IMR-90 (cell line): ENCODE measurements around the gene ZNF618. TPM values are rescaled to one million over a fixed set of nuclear protein-coding genes. Genes with fewer than 3 reads are reported as not detected.

ENCODE experiments used
- ATAC-seq: fragments of 200-7000 bp; cut with Tn5 transposase; 2 replicates; pipeline ENCODE4 v1.9.1; 2020; ENCODE audit warnings: low read depth, mild to moderate bottlenecking, moderate library complexity
- BruUV-seq: library from RNA; stranded (reverse); fragments of 400-500 nt; replicated peaks from 2 replicates; lab custom pipeline; 2021; lab: Mats Ljungman, UMichigan
- CTCF ChIA-PET: fragments of 300-600 bp; formaldehyde crosslinking; extraction: SDS; loops from one replicate; lab custom pipeline; 2021; ENCODE audit warnings: antibody characterized with exemption; lab: Yijun Ruan, JAX
- POLR2A ChIA-PET: fragments of 300-600 bp; sonication (Branson Sonifier 250); formaldehyde crosslinking; loops from one replicate; lab custom pipeline; 2022; ENCODE audit warnings: antibody characterized with exemption; ENCODE audit not compliant: unreplicated experiment; lab: Charles Lee
- DNase-seq: peaks from one replicate; pipeline ENCODE4 v3.0.0; 2013
- H2AFZ ChIP-seq: replicated peaks from 2 replicates; pipeline ENCODE3; 2013; ENCODE audit warnings: low read length, mild to moderate bottlenecking; ENCODE audit not compliant: poor library complexity
- H2AK5ac ChIP-seq: 2 replicates; pipeline ENCODE4 v1.6.1; 2013; ENCODE audit warnings: low read depth, low read length, inconsistent platforms
- H2AK9ac ChIP-seq: replicated peaks from 2 replicates; pipeline ENCODE3; 2013; ENCODE audit warnings: mild to moderate bottlenecking, low read depth, low read length, moderate library complexity; ENCODE audit not compliant: poor library complexity
- H2BK120ac ChIP-seq: 2 replicates; pipeline ENCODE4 v1.6.1; 2013; ENCODE audit warnings: low read depth, low read length, inconsistent platforms
- H2BK15ac ChIP-seq: 3 replicates; pipeline ENCODE4 v1.6.1; 2013; ENCODE audit warnings: low read depth, low read length, inconsistent platforms
- H2BK20ac ChIP-seq: 2 replicates; pipeline ENCODE4 v1.6.1; 2013; ENCODE audit warnings: low read depth, mild to moderate bottlenecking, inconsistent platforms, low read length, moderate library complexity
- H2BK5ac ChIP-seq: 2 replicates; pipeline ENCODE4 v1.6.1; 2013; ENCODE audit warnings: mild to moderate bottlenecking, low read depth, low read length, inconsistent platforms; ENCODE audit not compliant: poor library complexity, severe bottlenecking
- H3K14ac ChIP-seq: replicated peaks from 2 replicates; pipeline ENCODE4 v1.6.1; 2013; ENCODE audit warnings: low read depth, low read length, inconsistent platforms
- H3K18ac ChIP-seq: 2 replicates; pipeline ENCODE4 v1.6.1; 2013; ENCODE audit warnings: low read depth, low read length, control low read depth
- H3K23ac ChIP-seq: 2 replicates; pipeline ENCODE4 v1.6.1; 2013; ENCODE audit warnings: low read depth, low read length, inconsistent platforms
- H3K27ac ChIP-seq: 2 replicates; pipeline ENCODE4 v1.5.1; 2013; ENCODE audit warnings: mild to moderate bottlenecking, control low read depth, low read length; ENCODE audit not compliant: insufficient read depth
- H3K27me3 ChIP-seq: 2 replicates; pipeline ENCODE4 v1.6.1; 2013; ENCODE audit warnings: low read length; ENCODE audit not compliant: control insufficient read depth, insufficient read depth
- H3K36me3 ChIP-seq: 2 replicates; pipeline ENCODE4 v1.6.1; 2013; ENCODE audit warnings: low read length, mixed read lengths; ENCODE audit not compliant: control insufficient read depth, insufficient read depth
- H3K4ac ChIP-seq: 2 replicates; pipeline ENCODE4 v1.6.1; 2013; ENCODE audit warnings: low read depth, low read length, inconsistent platforms
- H3K4me1 ChIP-seq: 2 replicates; pipeline ENCODE4 v1.6.1; 2013; ENCODE audit warnings: low read length, mixed read lengths; ENCODE audit not compliant: control insufficient read depth, insufficient read depth
- H3K4me2 ChIP-seq: 2 replicates; pipeline ENCODE4 v1.6.1; 2013; ENCODE audit warnings: low read depth, mild to moderate bottlenecking, control low read depth, low read length, moderate library complexity
- H3K4me3 ChIP-seq: 2 replicates; pipeline ENCODE4 v1.5.1; 2013; ENCODE audit warnings: low read depth, mild to moderate bottlenecking, control low read depth, low read length, moderate library complexity; ENCODE audit not compliant: insufficient read depth
- H3K56ac ChIP-seq: 2 replicates; pipeline ENCODE4 v1.6.1; 2013; ENCODE audit warnings: low read length, inconsistent platforms; ENCODE audit not compliant: insufficient read depth; ENCODE audit errors: extremely low read depth
- H3K79me1 ChIP-seq, 2 experiments: 2 replicates each; pipeline ENCODE4 v1.6.1; 2013; ENCODE audit warnings: low read length in 2 of 2, inconsistent platforms in 1 of 2, low read depth in 1 of 2
- H3K9ac ChIP-seq: 2 replicates; pipeline ENCODE4 v1.6.1; 2013; ENCODE audit warnings: low read depth, low read length, control low read depth
- H3K9me1 ChIP-seq: 2 replicates; pipeline ENCODE4 v1.6.1; 2013; ENCODE audit warnings: low read length, inconsistent platforms; ENCODE audit not compliant: insufficient read depth
- H3K9me3 ChIP-seq: 2 replicates; pipeline ENCODE4 v1.6.1; 2013; ENCODE audit warnings: low read length; ENCODE audit not compliant: control insufficient read depth, insufficient read depth
- H4K20me1 ChIP-seq: 2 replicates; pipeline ENCODE4 v1.6.1; 2013; ENCODE audit warnings: low read length, inconsistent platforms; ENCODE audit not compliant: insufficient read depth
- H4K5ac ChIP-seq: 2 replicates; pipeline ENCODE4 v1.6.1; 2013; ENCODE audit warnings: mild to moderate bottlenecking, low read depth, low read length, control low read depth
- H4K8ac ChIP-seq, 2 experiments: 2 replicates each; pipeline ENCODE4 v1.6.1; 2013; ENCODE audit warnings: low read depth in 2 of 2, low read length in 2 of 2, control low read depth in 1 of 2, inconsistent platforms in 1 of 2
- H4K91ac ChIP-seq: 2 replicates; pipeline ENCODE4 v1.6.1; 2013; ENCODE audit warnings: low read depth, low read length, inconsistent platforms; ENCODE audit not compliant: insufficient read depth
- BHLHE40 ChIP-seq: fragments of 150-350 bp; IDR thresholded peaks from 2 replicates; pipeline ENCODE4 v1.6.1; 2016; ENCODE audit warnings: mild to moderate bottlenecking, low read depth, low read length
- FOS ChIP-seq: fragments of 150-350 bp; IDR thresholded peaks from 2 replicates; pipeline ENCODE4 v1.6.1; 2016; ENCODE audit warnings: low read depth, low read length
- POLR2A ChIP-seq: IDR thresholded peaks from 2 replicates; pipeline ENCODE4 v1.6.1; 2012; ENCODE audit warnings: mild to moderate bottlenecking, low read depth, low read length
- RAD21 ChIP-seq: IDR thresholded peaks from 2 replicates; pipeline ENCODE4 v1.6.1; 2012; ENCODE audit warnings: low read length, improper control_type of control experiment
- whole genome bisulfite sequencing, 2 experiments: methylation state at CpG; one replicate each; pipeline versions ENCODE4 v1.1.5 to v1.1.7; 2013; ENCODE audit warnings: missing lambda C conversion rate in 2 of 2; ENCODE audit not compliant: insufficient read length in 1 of 2; ENCODE audit errors: extremely low coverage in 2 of 2; 5-methylcytosine and 5-hydroxymethylcytosine counted together
- dilution Hi-C: fragments of 300-500 bp; cut with HindIII; formaldehyde crosslinking; loops from one replicate; pipeline ENCODE4 v1.14.3; 2018; ENCODE audit warnings: low sequenced_read_pairs; ENCODE audit not compliant: unreplicated experiment
- in situ Hi-C: fragments of 300-500 bp; cut with MboI; formaldehyde crosslinking; loops from 3 replicates; pipeline ENCODE4 v1.14.3; 2019; ENCODE audit warnings: low sequenced_read_pairs, inconsistent platforms, mixed read lengths
- intact Hi-C: fragments of 100-400 bp; cut with micrococcal nuclease; formaldehyde crosslinking; loops from 2 replicates; pipeline ENCODE4 v1.10.0; 2022
- polyA plus RNA-seq, 3 experiments: library from polyadenylated mRNA; depleted of rRNA; stranded (reverse); fragments of >200 nt; gene quantifications; 2 replicates each; pipeline ENCODE4 v1.2.3, GENCODE V29; 2012; ENCODE audit warnings: low replicate concordance in 1 of 3
- total RNA-seq: library from RNA; depleted of rRNA; stranded (reverse); fragments of >200 nt; gene quantifications from 2 replicates; pipeline ENCODE4 v1.2.3, GENCODE V29; 2012

The ZNF618 gene
- total and polyA plus RNA-seq, 2 of the 4 experiments (the other 2 are of a cell fraction), result 8.2 to 9.4 TPM

GRCh38 chr9:113879911-113880310, 3.8 kb downstream of the ZNF618 start:
- WGBS, 2 experiments, result 100% methylated on average over 1 of the region's 4 CpGs; no CpG with 5 or more reads in 1 of the 2 experiments
- peaks cover 5% of the 10 kb centered on the region; the same call in 1 of the 2 replicates for H3K9me1 ChIP-seq
- H3K18ac ChIP-seq, result peak overlapping the region; percentile 17; the same call in 1 of the 2 replicates
- CTCF ChIA-PET, result interaction anchor here (0.6 to 1.3 kb wide), 3 partner anchors 72 to 189 kb away, joined by 3 read pairs; no protein-coding TSS in a partner anchor
- peak overlapping the region; percentile 4; the same call in 1 of the 2 replicates for H3K14ac ChIP-seq
- peaks cover 38% of the 10 kb centered on the region; the same call in 1 of the 2 replicates for H4K20me1 ChIP-seq
- no peak overlapping the region for H2BK15ac ChIP-seq
- in situ Hi-C loops (no loop called here), intact Hi-C loops (loop anchor here (5.0 kb wide), 3 partner anchors 73 to 97 kb away; no protein-coding TSS in a partner anchor), dilution Hi-C loops (no loop called here)
- H4K8ac ChIP-seq, result peak overlapping the region in 1 of 2 experiments; percentile 52; a peak in 2 of 4 replicates
- no peak overlapping the region for H2BK120ac ChIP-seq
- no peak overlapping the region for H3K56ac ChIP-seq
- no peak overlapping the region for H4K91ac ChIP-seq
- H3K36me3 ChIP-seq, result no peaks in the 10 kb centered on the region
- POLR2A ChIA-PET, result no interaction called here
- peaks cover 10% of the 10 kb centered on the region for H3K4me1 ChIP-seq
- H2AK5ac ChIP-seq, result no peak overlapping the region
- H3K27ac ChIP-seq, result no peak overlapping the region; the same call in 1 of the 2 replicates
- BruUV-seq, result no TSS peak
- peak overlapping the region; percentile 63; the same call in 1 of the 2 replicates for H3K9ac ChIP-seq
- no peaks in the 10 kb centered on the region for H3K27me3 ChIP-seq
- H4K5ac ChIP-seq, result no peak overlapping the region
- H3K4ac ChIP-seq, result no peak overlapping the region
- no peak overlapping the region for H2AK9ac ChIP-seq
- DNase-seq (peak; percentile 89), ATAC-seq (peak; percentile 13; the same call in 1 of the 2 replicates)
- no peak overlapping the region for H2BK20ac ChIP-seq
- peak overlapping the region; percentile 1 for H2BK5ac ChIP-seq
- TF ChIP-seq RAD21, result no peak
- TF ChIP-seq FOS, result no peak
- TF ChIP-seq POLR2A, result no peak
- TF ChIP-seq BHLHE40, result no peak
- H3K23ac ChIP-seq, result peak overlapping the region; percentile 3; the same call in 1 of the 2 replicates
- H3K9me3 ChIP-seq, result no peaks in the 10 kb centered on the region
- H3K79me1 ChIP-seq, result peaks cover 26 to 61% of the 10 kb centered on the region in 2 experiments
- no peak overlapping the region for H2AFZ ChIP-seq
- no peak overlapping the region; the same call in 1 of the 2 replicates for H3K4me3 ChIP-seq
- peak overlapping the region; percentile 81; the same call in 1 of the 2 replicates for H3K4me2 ChIP-seq
